Choroid plexus epithelial cell (primary cell): ENCODE results near the gene LSM3.

Experiments
- DNase-seq: peaks from one replicate; pipeline ENCODE4 v3.0.0-alpha.2; 2010; ENCODE audit warnings: low read depth
- H3K4me3 ChIP-seq: 2 replicates; pipeline ENCODE4 v1.5.1; 2011; ENCODE audit warnings: low read depth, mild to moderate bottlenecking, control low read depth, low read length, moderate library complexity
- TF ChIP-seq, protein P1 (sequence below): conservative IDR thresholded peaks from 2 replicates; pipeline ENCODE4 v1.5.1; 2011; ENCODE audit warnings: low read depth, mild to moderate bottlenecking, control low read depth, inconsistent platforms, low read length, moderate library complexity

Gene LSM3

DNA sequence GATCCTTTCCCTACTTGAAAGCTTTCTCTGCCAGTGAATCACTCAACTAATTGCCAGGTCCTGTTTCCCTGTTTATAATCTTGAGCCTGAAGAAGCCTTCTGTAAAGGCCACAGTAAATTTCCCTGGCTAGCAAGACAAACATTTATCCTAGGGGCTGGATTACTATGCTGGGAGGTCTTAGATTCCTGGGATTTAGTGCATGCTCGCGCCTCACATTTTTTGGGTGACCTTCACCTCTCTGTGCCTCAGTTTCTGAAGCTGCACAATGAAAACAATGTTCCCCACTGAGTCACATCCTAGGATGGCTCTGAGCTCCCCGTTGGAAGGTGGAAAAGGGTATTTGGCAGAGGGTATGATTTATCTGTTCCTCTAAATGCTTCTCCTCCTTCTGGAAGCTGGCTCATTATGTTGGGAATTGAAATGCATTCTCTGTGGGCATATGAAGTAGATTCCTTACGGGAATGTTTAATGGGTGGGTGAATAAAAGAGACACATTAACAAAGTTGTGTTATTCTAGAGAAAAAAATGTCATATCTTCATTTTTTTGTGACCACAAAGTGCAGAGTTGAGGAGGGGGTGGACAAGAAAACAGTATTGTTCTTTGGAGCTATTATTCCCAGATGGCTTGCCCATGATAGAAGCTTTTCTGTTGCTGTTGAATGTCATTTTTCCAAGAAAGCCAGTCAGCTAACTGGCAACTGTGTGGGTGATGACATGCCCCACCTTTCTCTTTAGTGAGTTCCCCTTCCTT is 32.4 kb downstream of the LSM3 start:
- H3K4me3 ChIP-seq = no peak overlapping the region
- DNase-seq = no peak
- TF ChIP-seq, protein P1, sequence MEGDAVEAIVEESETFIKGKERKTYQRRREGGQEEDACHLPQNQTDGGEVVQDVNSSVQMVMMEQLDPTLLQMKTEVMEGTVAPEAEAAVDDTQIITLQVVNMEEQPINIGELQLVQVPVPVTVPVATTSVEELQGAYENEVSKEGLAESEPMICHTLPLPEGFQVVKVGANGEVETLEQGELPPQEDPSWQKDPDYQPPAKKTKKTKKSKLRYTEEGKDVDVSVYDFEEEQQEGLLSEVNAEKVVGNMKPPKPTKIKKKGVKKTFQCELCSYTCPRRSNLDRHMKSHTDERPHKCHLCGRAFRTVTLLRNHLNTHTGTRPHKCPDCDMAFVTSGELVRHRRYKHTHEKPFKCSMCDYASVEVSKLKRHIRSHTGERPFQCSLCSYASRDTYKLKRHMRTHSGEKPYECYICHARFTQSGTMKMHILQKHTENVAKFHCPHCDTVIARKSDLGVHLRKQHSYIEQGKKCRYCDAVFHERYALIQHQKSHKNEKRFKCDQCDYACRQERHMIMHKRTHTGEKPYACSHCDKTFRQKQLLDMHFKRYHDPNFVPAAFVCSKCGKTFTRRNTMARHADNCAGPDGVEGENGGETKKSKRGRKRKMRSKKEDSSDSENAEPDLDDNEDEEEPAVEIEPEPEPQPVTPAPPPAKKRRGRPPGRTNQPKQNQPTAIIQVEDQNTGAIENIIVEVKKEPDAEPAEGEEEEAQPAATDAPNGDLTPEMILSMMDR = no peak

DNA sequence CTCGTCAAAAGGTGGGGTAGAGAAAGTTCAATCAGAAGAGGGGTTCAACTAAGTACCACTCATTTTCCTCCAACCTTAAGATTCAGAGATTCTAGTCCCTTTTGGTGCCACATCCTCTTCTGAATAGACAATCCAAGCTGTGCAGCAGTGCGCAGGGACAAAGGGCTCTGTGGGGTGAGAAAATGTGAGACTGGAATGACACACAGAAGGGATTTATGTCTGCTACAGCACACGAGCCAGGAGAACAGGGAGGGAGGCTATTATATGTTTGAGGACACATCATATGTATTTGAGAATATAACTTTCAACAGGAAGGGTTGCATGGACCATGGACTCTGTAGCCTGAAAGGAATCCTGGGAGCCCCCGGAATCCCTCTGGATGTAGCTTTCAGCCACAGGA is 33.0 kb downstream of the LSM3 start:
- TF ChIP-seq, protein P1 = no peak
- no peak for DNase-seq
- H3K4me3 ChIP-seq = no peak overlapping the region

DNA sequence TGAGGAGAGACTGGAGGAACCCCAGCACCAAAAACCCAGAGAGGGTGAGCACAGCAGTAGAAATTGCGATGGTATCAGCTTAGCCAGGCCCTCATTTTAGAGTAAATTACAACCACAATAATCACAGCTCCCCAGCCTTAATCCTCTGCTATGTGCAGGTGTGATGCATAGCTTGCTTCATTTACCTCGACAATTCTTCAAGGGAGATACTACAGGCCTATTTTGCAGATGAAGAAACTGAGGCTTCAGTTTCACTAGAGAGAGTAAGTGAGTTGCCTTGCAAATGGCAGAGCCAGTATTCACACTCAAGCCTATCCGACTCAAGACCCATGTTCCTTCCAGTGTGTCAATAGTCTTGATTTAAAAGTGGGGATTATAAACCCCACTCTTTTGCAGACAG is 33.4 kb downstream of the LSM3 start:
- TF ChIP-seq, protein P1 = no peak
- no peak for DNase-seq
- no peak overlapping the region for H3K4me3 ChIP-seq

DNA sequence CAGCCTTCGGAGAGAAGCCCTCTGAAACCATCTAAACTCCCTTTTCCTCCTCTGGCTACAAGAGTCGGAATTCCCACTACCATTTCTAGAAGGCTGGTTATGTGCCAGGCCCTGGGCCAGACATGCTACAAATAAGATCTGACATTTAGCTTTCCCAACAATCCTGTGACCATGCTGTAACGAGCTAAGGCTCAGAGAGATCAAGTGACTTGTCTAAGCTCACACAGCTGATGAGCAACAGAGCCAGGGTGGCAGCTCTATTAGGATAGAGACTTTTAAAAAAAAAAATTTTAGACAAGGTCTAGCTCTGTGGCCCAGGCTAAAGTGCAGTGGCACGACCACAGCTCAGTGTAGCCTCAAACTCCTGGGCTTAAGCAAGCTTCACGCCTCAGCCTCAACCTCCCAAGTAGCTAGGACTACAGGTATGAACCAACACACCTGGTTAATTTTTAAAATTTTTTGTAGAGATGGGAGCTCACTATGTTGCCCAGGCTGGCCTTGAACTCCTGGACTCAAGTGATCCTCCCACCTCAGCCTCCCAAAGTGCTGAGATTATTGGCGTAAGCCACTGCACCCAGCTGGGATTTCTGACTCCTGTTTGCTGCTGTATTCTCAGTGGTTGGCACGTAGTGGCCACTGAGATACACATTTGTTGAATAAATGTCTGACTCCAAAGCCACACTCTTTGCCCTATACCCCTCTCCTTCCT is 34.6 kb downstream of the LSM3 start:
- TF ChIP-seq, protein P1 = no peak
- no peak overlapping the region for H3K4me3 ChIP-seq
- no peak for DNase-seq

DNA sequence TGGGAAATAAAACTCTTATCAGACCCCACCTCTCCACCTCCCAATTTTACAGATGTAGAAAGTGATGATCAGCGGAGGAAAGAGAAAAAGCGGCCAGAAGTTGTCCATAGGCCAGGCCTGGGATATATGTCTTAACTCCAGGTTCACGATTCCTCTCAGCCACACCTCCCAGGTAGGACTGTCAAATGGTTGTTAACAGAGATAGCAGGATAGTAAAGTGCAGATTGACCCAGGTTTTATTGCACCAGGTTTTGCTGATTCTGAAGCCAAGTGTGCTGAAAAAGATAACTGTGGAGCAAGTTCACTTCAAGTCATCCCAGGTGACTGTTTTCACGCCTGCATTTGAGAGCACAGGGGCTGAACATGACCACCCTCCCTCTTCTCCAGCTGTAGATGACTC is 36.1 kb downstream of the LSM3 start:
- TF ChIP-seq, protein P1 = no peak
- H3K4me3 ChIP-seq = no peak overlapping the region
- DNase-seq = no peak

DNA sequence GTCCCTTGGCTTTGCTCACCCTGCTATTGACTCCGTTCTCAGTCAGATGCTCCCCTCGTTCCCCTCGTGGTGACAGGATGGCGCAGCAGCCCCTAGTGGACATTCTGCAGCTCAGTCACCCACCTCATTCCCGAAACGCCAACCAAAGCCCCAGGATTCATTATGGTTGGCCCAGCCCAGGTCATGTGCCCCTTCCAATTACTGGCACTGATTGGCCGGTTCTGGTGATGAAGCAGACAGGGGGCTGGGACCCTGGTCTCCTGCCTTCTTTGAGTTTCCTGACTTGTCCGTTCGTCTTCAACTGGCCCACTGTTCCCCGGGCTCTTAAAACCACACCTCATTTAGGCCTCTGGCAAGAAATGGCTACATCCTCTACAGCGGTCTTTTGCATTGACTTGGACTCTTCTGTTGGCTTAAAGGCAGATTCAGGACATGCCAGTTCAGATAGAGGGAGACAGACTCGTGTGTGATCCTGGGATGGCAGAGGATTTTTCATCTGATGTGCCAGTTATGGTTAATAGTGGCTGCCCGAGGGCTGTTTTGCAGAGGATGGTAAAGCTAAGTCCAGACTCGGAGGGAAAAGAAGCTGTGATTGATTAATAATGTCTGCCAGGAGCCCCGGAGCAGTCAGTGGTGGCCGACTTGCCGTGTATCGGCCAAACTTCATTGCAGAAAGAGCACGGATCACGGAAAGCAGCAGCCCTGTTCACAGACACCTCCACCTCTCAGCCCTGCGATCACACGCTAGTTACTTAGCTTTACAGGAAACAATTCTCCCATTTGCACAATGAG is 37.8 kb downstream of the LSM3 start:
- TF ChIP-seq, protein P1 = peak; percentile 65
- H3K4me3 ChIP-seq = peak overlapping the region; percentile 40
- DNase-seq = peak; percentile 88
